ENCODE results near the gene TUT7. TPM values are rescaled to one million over a fixed set of nuclear protein-coding genes. Genes with fewer than 3 reads are reported as not detected.
A peak's percentile ranks its signal among the peaks of the same experiment; 100 is the strongest.
"Not testable (repeated sequence)": the region's sequence is repeated elsewhere in the genome, so short reads cannot be mapped to it uniquely, and the experiment has no call there.

TUT7 gene
- total RNA-seq, 1 donor, result 39.8 TPM

DNA sequence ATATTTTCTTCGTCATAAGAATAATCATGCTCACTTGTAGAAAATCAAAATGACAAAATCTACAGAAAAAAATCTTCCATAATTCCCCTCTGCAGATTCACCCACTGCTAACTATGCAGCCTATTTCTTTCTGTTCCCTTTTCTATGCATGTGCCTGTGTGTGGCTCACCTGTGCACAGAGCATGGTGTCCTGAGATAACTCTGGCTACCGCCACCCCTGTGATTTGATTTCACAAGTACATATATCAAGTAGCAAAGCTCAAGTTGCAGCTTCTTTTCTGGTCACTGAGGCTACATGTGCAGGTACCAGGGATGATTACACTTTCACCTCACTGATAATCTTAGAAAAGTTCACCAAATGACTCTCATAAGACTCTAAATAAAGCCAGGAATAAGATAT is 53.5 kb downstream of the TUT7 start:
- Histone ChIP-seq H3K9me3 (ENCODE audit: low read depth, low read length) (no peaks in the 10 kb centered on the region), H4K20me1 (ENCODE audit: insufficient read depth, low read length) (no peaks in the 10 kb centered on the region), H3K27me3 (ENCODE audit: insufficient read depth, low read length) (no peaks in the 10 kb centered on the region), H3K79me2 (ENCODE audit: insufficient read depth, low read length) (no peaks in the 10 kb centered on the region), H3K36me3 (ENCODE audit: insufficient read depth, low read length) (peaks cover 73% of the 10 kb centered on the region), H3K27ac (ENCODE audit: low read depth, low read length) (no peak overlapping the region), H3K4me3 (ENCODE audit: insufficient read depth, low read length) (no peak overlapping the region), H3K4me2 (ENCODE audit: insufficient read depth, low read length) (no peak overlapping the region), H2AFZ (ENCODE audit: low read length) (no peak overlapping the region), H3K4me1 (ENCODE audit: insufficient read depth, low read length) (peaks cover 10% of the 10 kb centered on the region)
- no peak for DNase-seq (ENCODE audit: insufficient read length, low spot score, missing footprints)
- TF ChIP-seq, protein P1, sequence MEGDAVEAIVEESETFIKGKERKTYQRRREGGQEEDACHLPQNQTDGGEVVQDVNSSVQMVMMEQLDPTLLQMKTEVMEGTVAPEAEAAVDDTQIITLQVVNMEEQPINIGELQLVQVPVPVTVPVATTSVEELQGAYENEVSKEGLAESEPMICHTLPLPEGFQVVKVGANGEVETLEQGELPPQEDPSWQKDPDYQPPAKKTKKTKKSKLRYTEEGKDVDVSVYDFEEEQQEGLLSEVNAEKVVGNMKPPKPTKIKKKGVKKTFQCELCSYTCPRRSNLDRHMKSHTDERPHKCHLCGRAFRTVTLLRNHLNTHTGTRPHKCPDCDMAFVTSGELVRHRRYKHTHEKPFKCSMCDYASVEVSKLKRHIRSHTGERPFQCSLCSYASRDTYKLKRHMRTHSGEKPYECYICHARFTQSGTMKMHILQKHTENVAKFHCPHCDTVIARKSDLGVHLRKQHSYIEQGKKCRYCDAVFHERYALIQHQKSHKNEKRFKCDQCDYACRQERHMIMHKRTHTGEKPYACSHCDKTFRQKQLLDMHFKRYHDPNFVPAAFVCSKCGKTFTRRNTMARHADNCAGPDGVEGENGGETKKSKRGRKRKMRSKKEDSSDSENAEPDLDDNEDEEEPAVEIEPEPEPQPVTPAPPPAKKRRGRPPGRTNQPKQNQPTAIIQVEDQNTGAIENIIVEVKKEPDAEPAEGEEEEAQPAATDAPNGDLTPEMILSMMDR (IDR thresholded peaks at IDR 0.05; ENCODE audit: extremely low read depth, low read depth, low read length), result no peak

DNA sequence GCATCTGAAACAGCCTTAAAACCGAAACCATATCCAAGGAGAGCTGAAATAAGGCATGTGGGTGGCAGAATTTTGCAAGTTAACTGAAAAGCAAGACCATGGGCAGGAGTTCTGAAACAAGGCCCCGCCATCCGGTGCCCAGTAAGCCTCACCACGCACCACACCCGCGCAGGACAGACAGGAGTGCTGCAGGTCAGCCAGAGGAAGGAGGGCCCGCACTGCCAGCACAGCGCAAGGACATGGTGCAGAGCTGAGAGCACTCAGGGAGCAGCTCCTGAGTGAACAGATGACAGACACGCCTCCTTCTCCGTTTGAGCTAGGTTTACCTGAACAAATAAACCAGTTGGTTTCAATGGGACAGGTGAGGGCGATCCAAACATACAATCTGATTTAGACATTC is 55.3 kb downstream of the TUT7 start:
- Histone ChIP-seq H3K27ac (ENCODE audit: low read depth, low read length) (peak overlapping the region; percentile 30), H3K27me3 (ENCODE audit: insufficient read depth, low read length) (no peaks in the 10 kb centered on the region), H3K79me2 (ENCODE audit: insufficient read depth, low read length) (no peaks in the 10 kb centered on the region), H3K36me3 (ENCODE audit: insufficient read depth, low read length) (peaks cover 72% of the 10 kb centered on the region), H3K4me2 (ENCODE audit: insufficient read depth, low read length) (peak overlapping the region; percentile 75), H3K4me3 (ENCODE audit: insufficient read depth, low read length) (peak overlapping the region; percentile 49), H2AFZ (ENCODE audit: low read length) (no peak overlapping the region), H4K20me1 (ENCODE audit: insufficient read depth, low read length) (no peaks in the 10 kb centered on the region), H3K9me3 (ENCODE audit: low read depth, low read length) (no peaks in the 10 kb centered on the region), H3K4me1 (ENCODE audit: insufficient read depth, low read length) (peaks cover 10% of the 10 kb centered on the region)
- DNase-seq (ENCODE audit: insufficient read length, low spot score, missing footprints), result no peak
- TF ChIP-seq, protein P1 (IDR thresholded peaks at IDR 0.05; ENCODE audit: extremely low read depth, low read depth, low read length), result no peak

DNA sequence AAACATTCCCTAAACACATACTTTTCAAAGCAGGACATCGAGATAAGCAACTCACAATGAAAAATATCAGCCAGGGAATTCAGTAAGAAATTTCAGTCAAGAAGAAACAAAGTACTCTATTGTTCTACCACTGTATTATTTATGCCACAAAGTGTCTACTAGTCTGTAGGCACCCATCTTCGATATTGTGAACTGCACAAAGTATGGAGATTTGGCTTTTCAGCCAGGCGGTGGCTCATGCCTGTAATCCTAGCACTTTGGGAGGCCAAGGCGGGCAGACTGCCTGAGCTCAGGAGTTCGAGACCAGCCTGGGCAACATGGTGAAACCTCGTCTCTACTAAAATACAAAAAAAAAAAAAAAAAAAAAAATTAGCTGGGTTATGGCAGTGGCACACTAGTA is 63.9 kb downstream of the TUT7 start:
- not testable (repeated sequence) for H3K79me2 ChIP-seq (ENCODE audit: insufficient read depth, low read length); H3K27me3 ChIP-seq (ENCODE audit: insufficient read depth, low read length); DNase-seq (ENCODE audit: insufficient read length, low spot score, missing footprints); H3K27ac ChIP-seq (ENCODE audit: low read depth, low read length); H3K4me1 ChIP-seq (ENCODE audit: insufficient read depth, low read length); H3K9me3 ChIP-seq (ENCODE audit: low read depth, low read length); H4K20me1 ChIP-seq (ENCODE audit: insufficient read depth, low read length); H3K4me2 ChIP-seq (ENCODE audit: insufficient read depth, low read length); H3K4me3 ChIP-seq (ENCODE audit: insufficient read depth, low read length); H2AFZ ChIP-seq (ENCODE audit: low read length)
- H3K36me3 ChIP-seq (ENCODE audit: insufficient read depth, low read length), result peaks cover 28% of the 10 kb centered on the region

DNA sequence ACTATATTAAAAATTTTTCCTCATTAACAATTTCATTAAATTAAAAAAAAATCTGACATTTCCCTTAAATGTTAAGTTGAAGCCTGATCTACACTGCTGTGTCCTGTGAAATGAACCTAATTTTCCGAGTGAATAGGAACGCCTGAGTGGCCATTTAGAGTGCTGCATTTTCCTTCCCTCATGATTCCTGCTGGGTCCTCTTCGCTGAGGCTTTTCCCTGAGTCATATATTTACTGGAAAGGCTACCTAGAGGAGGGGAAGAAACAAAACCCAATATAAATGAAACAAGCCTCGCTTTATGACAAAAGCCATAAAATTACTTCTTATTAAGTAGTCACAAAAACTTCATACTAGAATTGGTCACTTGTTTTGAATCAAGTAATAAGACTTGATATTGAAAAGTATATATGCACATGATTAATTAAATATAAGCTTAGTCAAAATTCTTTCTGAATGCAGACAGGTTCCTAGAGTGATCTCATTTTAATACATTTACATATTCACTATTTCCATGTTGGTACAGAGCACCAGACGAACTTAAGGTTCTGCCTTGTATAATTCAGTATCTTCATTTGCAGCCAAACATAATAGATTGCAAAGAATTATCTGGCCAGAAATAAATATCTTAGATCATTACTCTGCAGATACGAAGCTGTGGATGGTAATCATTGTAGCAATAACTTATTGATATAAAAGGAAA is 65.6 kb downstream of the TUT7 start:
- no peaks in the 10 kb centered on the region for H3K9me3 ChIP-seq (ENCODE audit: low read depth, low read length)
- no peak for DNase-seq (ENCODE audit: insufficient read length, low spot score, missing footprints)
- no peaks in the 10 kb centered on the region for H3K4me1 ChIP-seq (ENCODE audit: insufficient read depth, low read length)
- peaks cover 27% of the 10 kb centered on the region for H3K36me3 ChIP-seq (ENCODE audit: insufficient read depth, low read length)
- no peak overlapping the region for H2AFZ ChIP-seq (ENCODE audit: low read length)
- TF ChIP-seq, protein P1 (IDR thresholded peaks at IDR 0.05; ENCODE audit: extremely low read depth, low read depth, low read length), result no peak
- no peaks in the 10 kb centered on the region for H3K27me3 ChIP-seq (ENCODE audit: insufficient read depth, low read length)
- H3K4me2 ChIP-seq (ENCODE audit: insufficient read depth, low read length), result no peak overlapping the region
- H3K27ac ChIP-seq (ENCODE audit: low read depth, low read length), result no peak overlapping the region
- H3K79me2 ChIP-seq (ENCODE audit: insufficient read depth, low read length), result no peaks in the 10 kb centered on the region
- no peaks in the 10 kb centered on the region for H4K20me1 ChIP-seq (ENCODE audit: insufficient read depth, low read length)
- no peak overlapping the region for H3K4me3 ChIP-seq (ENCODE audit: insufficient read depth, low read length)
